Panc1 (cell line): ENCODE data around the gene ITGAL.

ENCODE experiments used
- POLR2AphosphoS5 ChIP-seq: IDR thresholded peaks from 2 replicates; pipeline ENCODE4 v1.6.1; 2012; ENCODE audit warnings: mild to moderate bottlenecking, low read depth, low read length, moderate library complexity
- TF ChIP-seq, protein P1 (sequence below): fragments of 450-650 bp; IDR thresholded peaks from 2 replicates; pipeline ENCODE4 v1.5.1; 2017; ENCODE audit warnings: mild to moderate bottlenecking

DNA sequence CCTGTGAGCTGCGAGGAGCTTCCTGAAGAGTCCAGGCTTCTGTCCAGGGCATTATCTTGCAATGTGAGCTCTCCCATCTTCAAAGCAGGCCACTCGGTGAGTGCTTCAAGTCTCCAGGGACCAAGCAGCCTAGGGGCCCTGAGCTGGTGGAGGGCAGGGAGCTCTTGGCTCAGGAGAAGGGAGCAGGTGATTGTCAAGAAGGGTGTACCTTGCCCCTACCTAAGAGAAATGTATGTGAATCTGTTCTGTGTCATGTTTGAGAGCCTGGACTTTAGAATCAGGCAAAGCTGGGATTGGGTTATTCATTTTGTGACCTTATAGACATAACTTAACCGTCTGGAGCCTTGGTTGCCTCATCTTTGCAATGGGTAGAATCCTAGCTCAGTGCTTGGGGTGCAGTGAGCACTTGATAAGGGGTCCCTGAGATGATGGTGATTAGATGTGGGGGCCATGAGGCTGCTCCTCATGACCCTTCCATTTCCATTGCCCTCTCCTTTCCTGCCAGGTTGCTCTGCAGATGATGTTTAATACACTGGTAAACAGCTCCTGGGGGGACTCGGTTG, 37.9 kb downstream of the ITGAL start:
- TF ChIP-seq, protein P1, sequence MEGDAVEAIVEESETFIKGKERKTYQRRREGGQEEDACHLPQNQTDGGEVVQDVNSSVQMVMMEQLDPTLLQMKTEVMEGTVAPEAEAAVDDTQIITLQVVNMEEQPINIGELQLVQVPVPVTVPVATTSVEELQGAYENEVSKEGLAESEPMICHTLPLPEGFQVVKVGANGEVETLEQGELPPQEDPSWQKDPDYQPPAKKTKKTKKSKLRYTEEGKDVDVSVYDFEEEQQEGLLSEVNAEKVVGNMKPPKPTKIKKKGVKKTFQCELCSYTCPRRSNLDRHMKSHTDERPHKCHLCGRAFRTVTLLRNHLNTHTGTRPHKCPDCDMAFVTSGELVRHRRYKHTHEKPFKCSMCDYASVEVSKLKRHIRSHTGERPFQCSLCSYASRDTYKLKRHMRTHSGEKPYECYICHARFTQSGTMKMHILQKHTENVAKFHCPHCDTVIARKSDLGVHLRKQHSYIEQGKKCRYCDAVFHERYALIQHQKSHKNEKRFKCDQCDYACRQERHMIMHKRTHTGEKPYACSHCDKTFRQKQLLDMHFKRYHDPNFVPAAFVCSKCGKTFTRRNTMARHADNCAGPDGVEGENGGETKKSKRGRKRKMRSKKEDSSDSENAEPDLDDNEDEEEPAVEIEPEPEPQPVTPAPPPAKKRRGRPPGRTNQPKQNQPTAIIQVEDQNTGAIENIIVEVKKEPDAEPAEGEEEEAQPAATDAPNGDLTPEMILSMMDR = no peak
- no peak for TF ChIP-seq POLR2AphosphoS5
